Caco-2 (cell line): ENCODE results near the gene LIM2. TPM values are rescaled to one million over a fixed set of nuclear protein-coding genes. Genes with fewer than 3 reads are reported as not detected.

Source experiments
- BruUV-seq: library from RNA; stranded (reverse); fragments of 400-500 nt; replicated peaks from 2 replicates; lab custom pipeline; 2021; lab: Mats Ljungman, UMichigan
- CTCF ChIA-PET: fragments of 300-600 bp; sonication (Branson Sonifier 250); formaldehyde crosslinking; loops from one replicate; lab custom pipeline; 2022; ENCODE audit warnings: antibody characterized with exemption; lab: Charles Lee
- POLR2A ChIA-PET: fragments of 300-600 bp; sonication (Branson Sonifier 250); formaldehyde crosslinking; loops from one replicate; lab custom pipeline; 2022; ENCODE audit warnings: antibody characterized with exemption; lab: Charles Lee
- DNase-seq, 2 experiments: peaks; one replicate each; pipeline versions ENCODE4 v3.0.0 to v3.0.0-alpha.2; 2020 to 2022
- H3K27me3 ChIP-seq: replicated peaks from 2 replicates; pipeline ENCODE4 v1.6.0; 2011; ENCODE audit warnings: low read length; ENCODE audit not compliant: control insufficient read depth, insufficient read depth
- H3K36me3 ChIP-seq: 2 replicates; pipeline ENCODE4 v1.5.1; 2011; ENCODE audit warnings: low read length; ENCODE audit not compliant: control insufficient read depth, insufficient read depth
- H3K4me1 ChIP-seq: fragments of 250-450 bp; sonication (Bioruptor Pico); 2 replicates; pipeline ENCODE4 v1.5.1; 2020; ENCODE audit warnings: mild to moderate bottlenecking
- H3K4me3 ChIP-seq: 2 replicates; pipeline ENCODE4 v1.5.1; 2011; ENCODE audit warnings: low read depth, mild to moderate bottlenecking, control low read depth, low read length
- H3K9me3 ChIP-seq: fragments of 250-450 bp; sonication (Bioruptor Pico); 2 replicates; pipeline ENCODE4 v1.5.1; 2020; ENCODE audit warnings: mild to moderate bottlenecking, moderate library complexity
- H3K27ac Mint-ChIP-seq: one replicate; pipeline ENCODE4 v1.8.0; 2022; ENCODE audit warnings: mixed read lengths; ENCODE audit not compliant: unreplicated experiment
- H3K27me3 Mint-ChIP-seq: one replicate; pipeline ENCODE4 v1.8.0; 2022; ENCODE audit warnings: mixed read lengths; ENCODE audit not compliant: insufficient read depth, unreplicated experiment
- H3K36me3 Mint-ChIP-seq: one replicate; pipeline ENCODE4 v1.8.0; 2022; ENCODE audit warnings: mild to moderate bottlenecking, mixed read lengths; ENCODE audit not compliant: insufficient read depth, unreplicated experiment
- H3K4me1 Mint-ChIP-seq: one replicate; pipeline ENCODE4 v1.8.0; 2022; ENCODE audit warnings: low read depth, mixed read lengths; ENCODE audit not compliant: unreplicated experiment
- H3K4me3 Mint-ChIP-seq: one replicate; pipeline ENCODE4 v1.8.0; 2022; ENCODE audit warnings: mild to moderate bottlenecking, moderate library complexity, mixed read lengths; ENCODE audit not compliant: unreplicated experiment
- H3K9me3 Mint-ChIP-seq: one replicate; pipeline ENCODE4 v1.8.0; 2022; ENCODE audit warnings: mixed read lengths; ENCODE audit not compliant: unreplicated experiment
- CTCF ChIP-seq, 2 experiments: fragments of 200-600 bp in 1 of 2; IDR thresholded peaks; 1 replicate in 1 of 2; 2 replicates in 1 of 2; pipeline versions ENCODE4 v1.5.1 to v1.8.0; 2011 to 2022; ENCODE audit warnings: antibody characterized with exemption in 1 of 2, control low read depth in 1 of 2, inconsistent platforms in 1 of 2, low read depth in 1 of 2, low read length in 1 of 2, mild to moderate bottlenecking in 1 of 2, moderate library complexity in 1 of 2; ENCODE audit not compliant: insufficient read depth in 1 of 2, severe bottlenecking in 1 of 2, unreplicated experiment in 1 of 2
- intact Hi-C: fragments of 100-400 bp; cut with micrococcal nuclease; formaldehyde crosslinking; loops from one replicate; pipeline ENCODE4 v1.10.0; 2022; ENCODE audit not compliant: unreplicated experiment
- total RNA-seq: library from RNA; stranded (reverse); gene quantifications from 2 replicates; pipeline ENCODE4 v1.2.3, GENCODE V29; 2022

The LIM2 gene
- total RNA-seq, 1 experiment from 2014 or later = not detected

GRCh38 chr19:51370230-51370629 is 17.5 kb downstream of the LIM2 start:
- Histone ChIP-seq H3K4me3 (no peak overlapping the region), H3K9me3 (no peaks in the 10 kb centered on the region), H3K4me1 (peaks cover 7% of the 10 kb centered on the region), H3K27me3 (no peaks in the 10 kb centered on the region), H3K36me3 (no peaks in the 10 kb centered on the region)
- BruUV-seq = no TSS peak
- TF ChIP-seq CTCF (IDR thresholded peaks at IDR 0.05; ENCODE audit: insufficient read depth in 1 of 2, low read depth in 1 of 2, low read length in 1 of 2, severe bottlenecking in 1 of 2, unreplicated experiment in 1 of 2) = no peak
- no peaks in the 10 kb centered on the region for H3K27me3 Mint-ChIP-seq
- H3K9me3 Mint-ChIP-seq = no peaks in the 10 kb centered on the region
- no peaks in the 10 kb centered on the region for H3K4me1 Mint-ChIP-seq
- ChIA-PET CTCF (interaction anchor here (0.6 to 0.7 kb wide), 2 partner anchors 20 to 31 kb away, joined by 3 read pairs; no protein-coding TSS in a partner anchor), POLR2A (interaction anchor here (0.7 to 1.0 kb wide), 2 partner anchors 15 to 31 kb away, joined by 4 to 6 read pairs; no protein-coding TSS in a partner anchor)
- intact Hi-C loops = no loop called here
- DNase-seq = no peak
- peaks cover 21% of the 10 kb centered on the region for H3K36me3 Mint-ChIP-seq
- H3K27ac Mint-ChIP-seq = peak overlapping the region; percentile 18
- peak overlapping the region; percentile 45 for H3K4me3 Mint-ChIP-seq

GRCh38 chr19:51368366-51369282 is 19.1 kb downstream of the LIM2 start, which contains the start of gene CLDND2:
CLDND2 (minus strand) TSS chr19:51369003; CDS start chr19:51368577, 426 bp downstream.
- intact Hi-C loops = no loop called here
- H3K4me1 Mint-ChIP-seq = peaks cover 12% of the 10 kb centered on the region
- H3K9me3 ChIP-seq = no peaks in the 10 kb centered on the region
- BruUV-seq = no TSS peak
- H3K4me1 ChIP-seq = peaks cover 23% of the 10 kb centered on the region
- H3K4me3 ChIP-seq = peak within 1 kb of the TSS; percentile 77
- TF ChIP-seq CTCF (IDR thresholded peaks at IDR 0.05; ENCODE audit: insufficient read depth in 1 of 2, low read depth in 1 of 2, low read length in 1 of 2, severe bottlenecking in 1 of 2, unreplicated experiment in 1 of 2) = no peak
- no peak for DNase-seq
- H3K36me3 Mint-ChIP-seq = peaks cover 25% of the 10 kb centered on the region
- no peaks in the 10 kb centered on the region for H3K27me3 Mint-ChIP-seq
- peak within 1 kb of the TSS; percentile 100 for H3K27ac Mint-ChIP-seq
- CTCF ChIA-PET = interaction anchor here (0.7 to 1.5 kb wide), 5 partner anchors 14 to 335 kb away, joined by 3 to 30 read pairs (median 4); no protein-coding TSS in a partner anchor
- H3K4me3 Mint-ChIP-seq = peak within 1 kb of the TSS; percentile 94
- H3K9me3 Mint-ChIP-seq = no peaks in the 10 kb centered on the region
- no peaks in the 10 kb centered on the region for H3K27me3 ChIP-seq
- POLR2A ChIA-PET = interaction anchor here (1.0 to 1.5 kb wide), 7 partner anchors 8 to 29 kb away, joined by 3 to 67 read pairs (median 10); partner anchors contain the start of gene VSIG10L
- H3K36me3 ChIP-seq = 0 out of 2 replicates have a peak, but pooled peaks cover 1% of the 10 kb centered on the region
